GM12872 (cell line): ENCODE measurements around the gene STX11.

Source experiments
- TF ChIP-seq, protein P1 (sequence below): IDR thresholded peaks from 3 replicates; pipeline ENCODE4 v1.5.1; 2011; ENCODE audit warnings: low read depth, mild to moderate bottlenecking, low read length, moderate library complexity; ENCODE audit not compliant: insufficient read depth

STX11 gene

DNA sequence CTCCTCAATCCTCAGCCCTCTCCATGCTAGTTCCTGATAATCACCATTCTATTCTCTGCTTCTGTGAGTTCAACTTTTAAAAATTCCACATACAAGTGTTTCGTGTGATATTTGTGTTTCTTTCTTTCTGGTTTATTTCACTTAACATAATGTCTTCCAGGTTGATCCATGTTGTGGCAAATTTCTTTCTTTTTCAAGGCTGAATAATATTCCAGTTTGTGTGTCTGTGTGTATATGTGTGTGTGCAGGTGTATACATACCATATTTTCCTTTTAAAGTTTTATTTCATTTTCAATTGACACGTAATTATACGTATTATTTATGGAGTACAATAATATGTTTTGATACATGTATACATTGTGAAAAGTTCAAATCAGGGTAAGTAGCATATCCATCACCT, 35.1 kb upstream of the STX11 start:
- TF ChIP-seq, protein P1, sequence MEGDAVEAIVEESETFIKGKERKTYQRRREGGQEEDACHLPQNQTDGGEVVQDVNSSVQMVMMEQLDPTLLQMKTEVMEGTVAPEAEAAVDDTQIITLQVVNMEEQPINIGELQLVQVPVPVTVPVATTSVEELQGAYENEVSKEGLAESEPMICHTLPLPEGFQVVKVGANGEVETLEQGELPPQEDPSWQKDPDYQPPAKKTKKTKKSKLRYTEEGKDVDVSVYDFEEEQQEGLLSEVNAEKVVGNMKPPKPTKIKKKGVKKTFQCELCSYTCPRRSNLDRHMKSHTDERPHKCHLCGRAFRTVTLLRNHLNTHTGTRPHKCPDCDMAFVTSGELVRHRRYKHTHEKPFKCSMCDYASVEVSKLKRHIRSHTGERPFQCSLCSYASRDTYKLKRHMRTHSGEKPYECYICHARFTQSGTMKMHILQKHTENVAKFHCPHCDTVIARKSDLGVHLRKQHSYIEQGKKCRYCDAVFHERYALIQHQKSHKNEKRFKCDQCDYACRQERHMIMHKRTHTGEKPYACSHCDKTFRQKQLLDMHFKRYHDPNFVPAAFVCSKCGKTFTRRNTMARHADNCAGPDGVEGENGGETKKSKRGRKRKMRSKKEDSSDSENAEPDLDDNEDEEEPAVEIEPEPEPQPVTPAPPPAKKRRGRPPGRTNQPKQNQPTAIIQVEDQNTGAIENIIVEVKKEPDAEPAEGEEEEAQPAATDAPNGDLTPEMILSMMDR: no peak

GRCh38 chr6:144119376-144119775, 30.9 kb upstream of the STX11 start:
- TF ChIP-seq, protein P1: no peak

- TF ChIP-seq, protein P1: no peak
Measured at GRCh38 chr6:144122861-144123260, 27.5 kb upstream of the STX11 start.

DNA sequence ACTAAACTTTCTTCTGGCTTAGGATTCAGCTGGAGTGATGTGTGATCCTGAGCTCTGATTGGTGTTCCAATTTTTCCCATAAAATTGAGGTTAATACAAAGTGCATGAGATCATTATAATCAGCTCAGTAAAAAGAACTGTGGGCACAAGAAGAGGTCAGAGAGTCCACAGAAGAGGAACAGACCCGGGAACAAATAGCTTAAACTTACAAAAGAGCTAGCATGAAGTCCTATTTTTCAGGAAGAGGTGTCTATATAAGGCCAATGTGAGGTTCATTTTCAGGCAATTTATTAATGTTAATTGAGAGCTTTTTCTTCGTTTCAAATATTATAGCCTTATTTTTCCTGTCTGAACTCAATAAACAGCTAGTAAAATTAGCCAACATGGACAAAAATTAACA, 26.9 kb upstream of the STX11 start:
- TF ChIP-seq, protein P1: no peak

DNA sequence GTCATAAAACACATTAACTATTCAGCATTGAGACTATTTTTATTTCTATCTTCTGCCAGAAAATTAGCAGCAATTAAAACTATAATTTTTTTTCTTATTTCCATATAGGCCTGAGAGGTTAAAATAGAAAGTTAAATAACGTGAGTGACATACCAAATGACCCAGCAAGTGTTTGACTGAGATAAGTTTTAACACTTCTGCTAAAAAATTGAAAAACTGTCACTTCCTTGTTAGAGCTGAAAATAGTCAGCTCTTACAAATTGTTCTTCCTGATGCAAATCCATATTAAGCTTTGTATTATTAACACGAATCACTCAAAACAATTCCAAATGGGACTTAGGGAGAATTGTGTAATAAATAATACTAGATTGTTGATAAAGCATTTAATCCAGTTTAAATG, 26.5 kb upstream of the STX11 start:
- TF ChIP-seq, protein P1: no peak

- TF ChIP-seq, protein P1: no peak
Measured at GRCh38 chr6:144127097-144127496, 23.2 kb upstream of the STX11 start.

- TF ChIP-seq, protein P1: no peak
Measured at GRCh38 chr6:144129469-144129868, 20.8 kb upstream of the STX11 start.

- TF ChIP-seq, protein P1: no peak
Measured at GRCh38 chr6:144131248-144131709, 19.0 kb upstream of the STX11 start.
